ENCODE measurements around the gene PKDREJ. TPM values are rescaled to one million over a fixed set of nuclear protein-coding genes. Genes with fewer than 3 reads are reported as not detected.

Gene PKDREJ
- total RNA-seq, 2 experiments from 2014 or later, result not detected

DNA sequence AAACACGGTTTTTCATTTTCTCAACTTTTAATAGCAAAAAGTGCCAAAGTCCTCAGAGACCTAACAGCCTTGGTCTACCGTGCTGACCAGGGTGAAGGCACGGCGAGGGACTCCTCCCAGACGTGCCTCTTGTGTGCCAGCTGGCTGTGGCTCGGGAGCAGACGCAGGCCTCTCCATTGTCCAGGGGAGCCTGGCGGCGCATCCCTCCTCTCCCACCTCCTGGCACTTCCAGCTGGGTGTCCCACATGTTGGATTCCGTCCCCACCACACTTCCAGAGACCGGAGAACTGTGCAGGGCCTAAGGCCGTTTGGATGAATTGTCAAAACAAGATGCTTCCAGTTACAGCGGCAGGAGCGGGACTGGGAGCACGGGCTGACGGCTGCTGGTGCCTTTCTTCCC lies 24.6 kb downstream of the PKDREJ start:
- H3K9me3 Mint-ChIP-seq, result no peaks in the 10 kb centered on the region
- no peak overlapping the region for H3K4me3 Mint-ChIP-seq
- no peak for DNase-seq
- peaks cover 14% of the 10 kb centered on the region for H3K4me1 Mint-ChIP-seq (ENCODE audit: low read depth)
- H3K27ac Mint-ChIP-seq, result no peak overlapping the region
- CTCF ChIA-PET, result interaction anchor here (0.6 kb wide), 1 partner anchor 510 kb away, joined by 3 read pairs; no protein-coding TSS in a partner anchor
- intact Hi-C loops (cut with micrococcal nuclease), result no loop called here
- no peaks in the 10 kb centered on the region for H3K27me3 Mint-ChIP-seq (ENCODE audit: low read depth)
- peaks cover 4% of the 10 kb centered on the region for H3K36me3 Mint-ChIP-seq (ENCODE audit: low read depth)

DNA sequence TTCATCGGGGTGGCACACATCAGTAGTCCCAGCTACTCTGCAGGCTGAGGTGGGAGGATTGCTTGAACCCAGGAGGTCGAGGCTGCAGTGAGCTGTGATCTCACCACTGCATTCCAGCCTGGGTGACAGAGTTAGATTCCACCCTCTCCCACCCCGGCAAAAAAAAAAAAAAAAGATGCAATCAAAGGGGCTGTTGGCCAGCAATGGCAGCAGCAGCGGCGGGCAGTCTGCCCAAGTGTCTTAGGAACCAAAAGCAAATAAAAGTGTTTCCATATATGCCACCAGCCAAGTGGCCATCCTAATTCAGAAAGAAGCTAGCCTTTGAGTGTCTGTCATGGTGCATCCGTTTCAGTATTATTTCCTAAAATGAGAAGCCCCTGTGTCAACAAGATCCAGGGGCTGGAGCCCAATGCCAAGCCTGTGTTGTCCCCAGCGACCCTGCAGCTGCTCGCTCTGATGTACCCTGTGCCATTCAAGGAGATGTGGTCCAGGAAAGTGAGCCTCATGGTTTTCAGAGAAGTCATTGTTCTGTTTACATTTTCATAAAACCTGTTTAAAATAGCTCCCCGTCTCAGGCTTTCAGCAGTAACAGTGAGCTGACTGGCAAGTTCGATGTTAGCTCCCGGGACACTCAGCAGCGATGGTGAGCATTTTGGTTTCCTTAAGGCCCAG lies 25.6 kb downstream of the PKDREJ start:
- CTCF ChIA-PET, result interaction anchor here (0.6 kb wide), 1 partner anchor 390 kb away, joined by 3 read pairs; no protein-coding TSS in a partner anchor

DNA sequence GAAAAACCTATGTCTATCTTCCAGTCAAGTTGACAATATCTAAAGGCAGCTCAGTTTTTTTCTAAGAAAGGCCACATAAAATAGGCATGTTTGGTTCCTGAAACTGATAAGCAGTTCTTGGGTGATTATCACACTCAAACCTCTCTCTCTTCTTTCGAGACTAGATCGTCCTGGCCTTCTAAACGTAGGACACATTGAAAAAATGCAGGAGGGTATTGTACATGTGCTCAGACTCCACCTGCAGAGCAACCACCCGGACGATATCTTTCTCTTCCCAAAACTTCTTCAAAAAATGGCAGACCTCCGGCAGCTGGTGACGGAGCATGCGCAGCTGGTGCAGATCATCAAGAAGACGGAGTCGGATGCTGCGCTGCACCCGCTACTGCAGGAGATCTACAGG lies 28.2 kb downstream of the PKDREJ start:
- H3K36me3 Mint-ChIP-seq (ENCODE audit: low read depth), result peaks cover 4% of the 10 kb centered on the region
- no peak overlapping the region for H3K27ac Mint-ChIP-seq
- H3K4me3 Mint-ChIP-seq, result no peak overlapping the region
- no peaks in the 10 kb centered on the region for H3K27me3 Mint-ChIP-seq (ENCODE audit: low read depth)
- CTCF ChIA-PET, result no interaction called here
- DNase-seq, result no peak
- intact Hi-C loops (cut with micrococcal nuclease), result no loop called here
- H3K4me1 Mint-ChIP-seq (ENCODE audit: low read depth), result peaks cover 9% of the 10 kb centered on the region
- H3K9me3 Mint-ChIP-seq, result no peaks in the 10 kb centered on the region

More for the DNA sequence above, 25.6 kb downstream of the PKDREJ start:
- Mint-ChIP-seq H3K4me1 (ENCODE audit: low read depth) (peaks cover 14% of the 10 kb centered on the region), H3K27me3 (ENCODE audit: low read depth) (no peaks in the 10 kb centered on the region), H3K36me3 (ENCODE audit: low read depth) (peaks cover 4% of the 10 kb centered on the region), H3K4me3 (no peak overlapping the region), H3K9me3 (no peaks in the 10 kb centered on the region), H3K27ac (no peak overlapping the region)
- DNase-seq, result no peak
- intact Hi-C loops (cut with micrococcal nuclease), result no loop called here

GRCh38 chr22:46233231-46233630 lies 29.9 kb downstream of the PKDREJ start:
- peaks cover 4% of the 10 kb centered on the region for H3K36me3 Mint-ChIP-seq (ENCODE audit: low read depth)
- intact Hi-C loops (cut with micrococcal nuclease), result no loop called here
- no peak overlapping the region for H3K27ac Mint-ChIP-seq
- H3K4me1 Mint-ChIP-seq (ENCODE audit: low read depth), result no peaks in the 10 kb centered on the region
- no peak overlapping the region for H3K4me3 Mint-ChIP-seq
- no peak for DNase-seq
- H3K9me3 Mint-ChIP-seq, result no peaks in the 10 kb centered on the region
- no peaks in the 10 kb centered on the region for H3K27me3 Mint-ChIP-seq (ENCODE audit: low read depth)
- CTCF ChIA-PET, result no interaction called here

DNA sequence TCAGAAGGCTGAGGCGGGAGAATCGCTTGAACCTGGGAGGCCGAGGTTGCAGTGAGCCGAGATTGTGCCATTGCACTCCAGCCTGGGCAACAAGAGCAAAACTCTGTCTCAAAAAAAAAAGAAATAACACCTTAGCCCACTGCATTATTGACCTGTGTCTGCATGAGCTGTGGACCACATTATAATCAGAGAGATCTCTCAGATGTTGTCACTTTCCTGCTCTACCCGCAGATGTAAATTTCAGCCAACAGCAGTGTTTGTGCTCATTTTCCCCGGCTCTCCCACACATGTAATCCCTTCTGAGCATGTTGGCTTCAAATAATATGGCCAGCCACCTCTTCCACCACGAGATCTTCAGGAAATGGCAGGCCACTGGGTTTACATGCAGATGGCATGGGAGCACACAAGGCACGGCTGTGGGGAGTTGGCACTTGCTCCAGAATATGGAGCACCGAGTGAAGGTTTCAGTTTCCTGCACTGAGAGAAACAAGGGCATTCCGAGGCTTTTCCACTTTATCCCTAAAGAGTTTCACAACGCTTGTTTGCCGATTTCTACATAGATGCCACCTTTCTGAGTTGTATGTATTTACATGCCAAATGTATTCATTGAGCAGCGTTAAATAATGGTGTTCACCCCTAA lies 32.8 kb downstream of the PKDREJ start:
- Mint-ChIP-seq H3K4me1 (ENCODE audit: low read depth) (no peaks in the 10 kb centered on the region), H3K27me3 (ENCODE audit: low read depth) (no peaks in the 10 kb centered on the region), H3K36me3 (ENCODE audit: low read depth) (peaks cover 3% of the 10 kb centered on the region), H3K4me3 (no peak overlapping the region), H3K9me3 (no peaks in the 10 kb centered on the region), H3K27ac (no peak overlapping the region)
- DNase-seq, result no peak
- CTCF ChIA-PET, result no interaction called here
- intact Hi-C loops (cut with micrococcal nuclease), result no loop called here

GRCh38 chr22:46229701-46230100 lies 33.4 kb downstream of the PKDREJ start:
- intact Hi-C loops (cut with micrococcal nuclease), result no loop called here
- H3K27me3 Mint-ChIP-seq (ENCODE audit: low read depth), result no peaks in the 10 kb centered on the region
- no peak overlapping the region for H3K4me3 Mint-ChIP-seq
- DNase-seq, result no peak
- H3K36me3 Mint-ChIP-seq (ENCODE audit: low read depth), result peaks cover 3% of the 10 kb centered on the region
- CTCF ChIA-PET, result no interaction called here
- H3K27ac Mint-ChIP-seq, result no peak overlapping the region
- H3K4me1 Mint-ChIP-seq (ENCODE audit: low read depth), result no peaks in the 10 kb centered on the region
- H3K9me3 Mint-ChIP-seq, result no peaks in the 10 kb centered on the region

GRCh38 chr22:46226577-46226976 lies 36.6 kb downstream of the PKDREJ start:
- H3K4me1 Mint-ChIP-seq (ENCODE audit: low read depth), result no peaks in the 10 kb centered on the region
- peaks cover 3% of the 10 kb centered on the region for H3K36me3 Mint-ChIP-seq (ENCODE audit: low read depth)
- no peak overlapping the region for H3K27ac Mint-ChIP-seq
- H3K4me3 Mint-ChIP-seq, result no peak overlapping the region
- H3K9me3 Mint-ChIP-seq, result no peaks in the 10 kb centered on the region
- DNase-seq, result no peak
- CTCF ChIA-PET, result no interaction called here
- intact Hi-C loops (cut with micrococcal nuclease), result no loop called here
- H3K27me3 Mint-ChIP-seq (ENCODE audit: low read depth), result no peaks in the 10 kb centered on the region

- Mint-ChIP-seq H3K27me3 (ENCODE audit: low read depth) (no peaks in the 10 kb centered on the region), H3K4me1 (ENCODE audit: low read depth) (peaks cover 5% of the 10 kb centered on the region), H3K27ac (no peak overlapping the region), H3K9me3 (no peaks in the 10 kb centered on the region), H3K4me3 (no peak overlapping the region), H3K36me3 (ENCODE audit: low read depth) (peaks cover 6% of the 10 kb centered on the region)
- intact Hi-C loops (cut with micrococcal nuclease), result no loop called here
- no peak for DNase-seq
- CTCF ChIA-PET, result no interaction called here
Measured at GRCh38 chr22:46225631-46226030, 37.5 kb downstream of the PKDREJ start.

DNA sequence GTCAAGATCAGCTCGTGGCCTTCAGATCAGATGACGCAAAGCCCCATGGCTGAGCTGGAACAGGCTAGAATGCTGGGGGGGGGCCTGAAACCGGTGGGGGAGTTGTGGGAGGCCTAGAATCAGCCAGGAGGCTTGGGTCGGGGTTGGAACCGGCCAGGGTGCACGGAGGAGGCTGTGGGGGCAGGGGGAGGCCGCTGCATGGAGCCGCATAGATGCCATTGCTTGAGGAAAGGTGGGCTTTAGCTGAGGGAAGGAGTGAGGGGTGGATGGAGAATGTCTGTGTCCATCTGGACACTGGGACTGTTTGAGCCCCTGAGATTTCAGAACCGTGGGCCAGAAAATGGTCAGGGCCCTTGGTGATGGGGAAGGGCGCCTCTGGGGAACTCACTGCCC lies 38.2 kb downstream of the PKDREJ start:
- Mint-ChIP-seq H3K27me3 (ENCODE audit: low read depth) (no peaks in the 10 kb centered on the region), H3K4me1 (ENCODE audit: low read depth) (peaks cover 5% of the 10 kb centered on the region), H3K4me3 (no peak overlapping the region), H3K27ac (no peak overlapping the region), H3K9me3 (no peaks in the 10 kb centered on the region), H3K36me3 (ENCODE audit: low read depth) (peaks cover 9% of the 10 kb centered on the region)
- CTCF ChIA-PET, result no interaction called here
- intact Hi-C loops (cut with micrococcal nuclease), result no loop called here
- no peak for DNase-seq

GRCh38 chr22:46224044-46224897 lies 38.9 kb downstream of the PKDREJ start:
- Mint-ChIP-seq H3K36me3 (ENCODE audit: low read depth) (peaks cover 10% of the 10 kb centered on the region), H3K27me3 (ENCODE audit: low read depth) (no peaks in the 10 kb centered on the region), H3K9me3 (no peaks in the 10 kb centered on the region), H3K4me3 (no peak overlapping the region), H3K4me1 (ENCODE audit: low read depth) (peaks cover 11% of the 10 kb centered on the region), H3K27ac (no peak overlapping the region)
- DNase-seq, result no peak
- intact Hi-C loops (cut with micrococcal nuclease), result no loop called here
- CTCF ChIA-PET, result no interaction called here

- intact Hi-C loops (cut with micrococcal nuclease), result no loop called here
- Mint-ChIP-seq H3K27me3 (ENCODE audit: low read depth) (no peaks in the 10 kb centered on the region), H3K4me1 (ENCODE audit: low read depth) (peaks cover 12% of the 10 kb centered on the region), H3K4me3 (no peak overlapping the region), H3K36me3 (ENCODE audit: low read depth) (peaks cover 14% of the 10 kb centered on the region), H3K9me3 (no peaks in the 10 kb centered on the region), H3K27ac (no peak overlapping the region)
- no peak for DNase-seq
- CTCF ChIA-PET, result interaction anchor here (0.6 kb wide), 1 partner anchor 147 kb away, joined by 3 read pairs; no protein-coding TSS in a partner anchor
Measured at GRCh38 chr22:46220921-46221320, 42.2 kb downstream of the PKDREJ start.

GRCh38 chr22:46219636-46220035 lies 43.5 kb downstream of the PKDREJ start:
- Mint-ChIP-seq H3K27ac (no peak overlapping the region), H3K27me3 (ENCODE audit: low read depth) (no peaks in the 10 kb centered on the region), H3K4me3 (no peak overlapping the region), H3K9me3 (no peaks in the 10 kb centered on the region), H3K36me3 (ENCODE audit: low read depth) (peaks cover 11% of the 10 kb centered on the region), H3K4me1 (ENCODE audit: low read depth) (peaks cover 12% of the 10 kb centered on the region)
- DNase-seq, result peak; percentile 29
- CTCF ChIA-PET, result interaction anchor here (0.6 kb wide), 1 partner anchor 9 kb away, joined by 3 read pairs; no protein-coding TSS in a partner anchor
- intact Hi-C loops (cut with micrococcal nuclease), result no loop called here

Measured in activated naive CD4-positive, alpha-beta T cell treated with anti-CD3 and anti-CD28 coated beads for 36 hours (primary cell).